HepG2 (cell line): Measurements from ENCODE around the gene TMEM129. TPM values are rescaled to one million over a fixed set of nuclear protein-coding genes. Genes with fewer than 3 reads are reported as not detected.

ENCODE experiments used
- AGO1 ChIP-seq: fragments of 200-400 bp; formaldehyde crosslinking; IDR thresholded peaks from 2 replicates; pipeline ENCODE4 v1.6.1; 2017; ENCODE audit warnings: mild to moderate bottlenecking, low read depth, low read length, moderate library complexity; ENCODE audit not compliant: poor library complexity, severe bottlenecking
- CBFB ChIP-seq: sonication (generic); formaldehyde crosslinking; IDR thresholded peaks from 2 replicates; pipeline ENCODE4 v1.4.0; 2020; ENCODE audit warnings: missing genetic modification reagents
- HINFP ChIP-seq: sonication (generic); formaldehyde crosslinking; IDR thresholded peaks from 2 replicates; pipeline ENCODE4 v1.4.0; 2020; ENCODE audit warnings: low read depth, mild to moderate bottlenecking, missing genetic modification reagents
- HOXA9 ChIP-seq: sonication (generic); formaldehyde crosslinking; IDR thresholded peaks from 2 replicates; pipeline ENCODE4 v1.8.1; 2022; ENCODE audit warnings: missing genetic modification reagents, mild to moderate bottlenecking, moderate library complexity, borderline replicate concordance
- JUND ChIP-seq: sonication (generic); formaldehyde crosslinking; IDR thresholded peaks from 2 replicates; pipeline ENCODE4 v1.8.0; 2022; ENCODE audit warnings: mild to moderate bottlenecking, missing genetic modification reagents
- KLF12 ChIP-seq: sonication (generic); formaldehyde crosslinking; IDR thresholded peaks from 2 replicates; pipeline ENCODE4 v1.4.0; 2020; ENCODE audit warnings: missing genetic modification reagents, borderline replicate concordance
- KLF15 ChIP-seq: sonication (generic); formaldehyde crosslinking; IDR thresholded peaks from 2 replicates; pipeline ENCODE4 v1.8.1; 2023; ENCODE audit warnings: borderline replicate concordance, mild to moderate bottlenecking, inconsistent platforms, missing genetic modification reagents, mixed read lengths
- MAX ChIP-seq: IDR thresholded peaks from 2 replicates; pipeline ENCODE4 v1.6.1; 2012; ENCODE audit warnings: inconsistent platforms
- MED13 ChIP-seq: sonication (generic); formaldehyde crosslinking; IDR thresholded peaks from 2 replicates; pipeline ENCODE4 v1.5.0; 2020; ENCODE audit warnings: missing genetic modification reagents
- NFAT5 ChIP-seq: sonication (generic); formaldehyde crosslinking; IDR thresholded peaks from 2 replicates; pipeline ENCODE4 v1.4.0; 2020; ENCODE audit warnings: missing genetic modification reagents
- PREB ChIP-seq: sonication (generic); formaldehyde crosslinking; IDR thresholded peaks from 2 replicates; pipeline ENCODE4 v1.4.0; 2020; ENCODE audit warnings: missing genetic modification reagents
- REXO4 ChIP-seq: sonication (generic); formaldehyde crosslinking; IDR thresholded peaks from 2 replicates; pipeline ENCODE4 v1.8.0; 2022; ENCODE audit warnings: missing genetic modification reagents, mild to moderate bottlenecking, borderline replicate concordance
- SIX1 ChIP-seq: sonication (generic); formaldehyde crosslinking; IDR thresholded peaks from 2 replicates; pipeline ENCODE4 v1.4.0; 2020; ENCODE audit warnings: missing genetic modification reagents, borderline replicate concordance
- SPEN ChIP-seq: sonication (generic); formaldehyde crosslinking; IDR thresholded peaks from 2 replicates; pipeline ENCODE4 v1.5.1; 2020; ENCODE audit warnings: low read depth, mild to moderate bottlenecking, missing genetic modification reagents
- TEAD2 ChIP-seq: sonication (generic); formaldehyde crosslinking; IDR thresholded peaks from 2 replicates; pipeline ENCODE4 v1.9.0; 2021; ENCODE audit warnings: missing genetic modification reagents
- YY1 ChIP-seq: IDR thresholded peaks from 2 replicates; pipeline ENCODE4 v1.6.1; 2011; ENCODE audit warnings: low read length, low read depth, moderate library complexity, mild to moderate bottlenecking; ENCODE audit not compliant: insufficient read depth, insufficient replicate concordance
- ZBTB34 ChIP-seq: sonication (generic); formaldehyde crosslinking; IDR thresholded peaks from 2 replicates; pipeline ENCODE4 v1.8.0; 2022; ENCODE audit warnings: mild to moderate bottlenecking, missing genetic modification reagents
- ZNF138 ChIP-seq: sonication (generic); formaldehyde crosslinking; IDR thresholded peaks from 2 replicates; pipeline ENCODE4 v1.5.0; 2020; ENCODE audit warnings: mild to moderate bottlenecking, low read depth, missing genetic modification reagents
- ZNF737 ChIP-seq: sonication (generic); formaldehyde crosslinking; IDR thresholded peaks from 2 replicates; pipeline ENCODE4 v1.5.0; 2020; ENCODE audit warnings: missing genetic modification reagents, mild to moderate bottlenecking, borderline replicate concordance
- ZSCAN9 ChIP-seq: IDR thresholded peaks from 2 replicates; pipeline ENCODE4 v1.6.1; 2016; ENCODE audit warnings: borderline replicate concordance
- polyA plus RNA-seq, 8 experiments: library from polyadenylated mRNA; depleted of rRNA in 3 of 8; stranded (reverse) in 7 of 8; unstranded in 1 of 8; fragments of >200 nt; fragmentation: Illumina TruSeq in 4 of 8; extraction: Trizol in 4 of 8; gene quantifications; 2 replicates each; pipeline versions ENCODE4 v1.2.1 to v1.2.3, GENCODE V29; 2011 to 2016; ENCODE audit warnings: low read depth in 4 of 8, missing spikeins in 1 of 8, mixed read lengths in 1 of 8; ENCODE audit not compliant: insufficient read depth in 1 of 8
- total RNA-seq, 5 experiments: library from RNA; depleted of rRNA; stranded (reverse); fragments of >200 nt; fragmentation: Illumina TruSeq; extraction: Trizol; gene quantifications; 2 replicates each; pipeline ENCODE4 v1.2.3, GENCODE V29; 2016; ENCODE audit warnings: low read depth in 1 of 5

TMEM129 gene
- total and polyA plus RNA-seq, 2 of the 13 experiments (the other 11 are each of a cell fraction or from before 2014, with no cell fraction given), result 19.0 to 25.8 TPM

- TF ChIP-seq HINFP (CRISPR knock-in tag) (no peak), SIX1 (CRISPR knock-in tag) (no peak), ZBTB34 (CRISPR knock-in tag) (no peak), REXO4 (CRISPR knock-in tag) (no peak), SPEN (CRISPR knock-in tag) (peak; percentile 78; the same call in 1 of the 2 replicates), AGO1 (no peak), NFAT5 (no peak), HOXA9 (CRISPR knock-in tag) (no peak), TEAD2 (CRISPR knock-in tag) (no peak), JUND (CRISPR knock-in tag) (no peak), PREB (CRISPR knock-in tag) (no peak), MAX (no peak; the same call in none of the 2 replicates), YY1 (peak; percentile 75), ZNF138 (CRISPR knock-in tag) (no peak; the same call in 1 of the 2 replicates), CBFB (CRISPR knock-in tag) (no peak), ZNF737 (CRISPR knock-in tag) (no peak), MED13 (CRISPR knock-in tag) (no peak), ZSCAN9 (CRISPR knock-in tag) (0 out of 2 replicates have a peak, but pooled peaks have one; percentile 27), KLF12 (CRISPR knock-in tag) (peak; percentile 29; the same call in 1 of the 2 replicates), KLF15 (CRISPR knock-in tag) (no peak)
Observed at GRCh38 chr4:1721003-1721665, at the start of gene TMEM129, which contains the start of gene TACC3 (continued).
